ENCODE results near the gene INHBE. TPM values are rescaled to one million over a fixed set of nuclear protein-coding genes. Genes with fewer than 3 reads are reported as not detected.
"Not testable (repeated sequence)": the region's sequence is repeated elsewhere in the genome, so short reads cannot be mapped to it uniquely, and the experiment has no call there.

INHBE gene
- total RNA-seq (2014; rRNA removed; shearing (Covaris generic)): 16.1 and 24.8 TPM in 2 replicates

DNA sequence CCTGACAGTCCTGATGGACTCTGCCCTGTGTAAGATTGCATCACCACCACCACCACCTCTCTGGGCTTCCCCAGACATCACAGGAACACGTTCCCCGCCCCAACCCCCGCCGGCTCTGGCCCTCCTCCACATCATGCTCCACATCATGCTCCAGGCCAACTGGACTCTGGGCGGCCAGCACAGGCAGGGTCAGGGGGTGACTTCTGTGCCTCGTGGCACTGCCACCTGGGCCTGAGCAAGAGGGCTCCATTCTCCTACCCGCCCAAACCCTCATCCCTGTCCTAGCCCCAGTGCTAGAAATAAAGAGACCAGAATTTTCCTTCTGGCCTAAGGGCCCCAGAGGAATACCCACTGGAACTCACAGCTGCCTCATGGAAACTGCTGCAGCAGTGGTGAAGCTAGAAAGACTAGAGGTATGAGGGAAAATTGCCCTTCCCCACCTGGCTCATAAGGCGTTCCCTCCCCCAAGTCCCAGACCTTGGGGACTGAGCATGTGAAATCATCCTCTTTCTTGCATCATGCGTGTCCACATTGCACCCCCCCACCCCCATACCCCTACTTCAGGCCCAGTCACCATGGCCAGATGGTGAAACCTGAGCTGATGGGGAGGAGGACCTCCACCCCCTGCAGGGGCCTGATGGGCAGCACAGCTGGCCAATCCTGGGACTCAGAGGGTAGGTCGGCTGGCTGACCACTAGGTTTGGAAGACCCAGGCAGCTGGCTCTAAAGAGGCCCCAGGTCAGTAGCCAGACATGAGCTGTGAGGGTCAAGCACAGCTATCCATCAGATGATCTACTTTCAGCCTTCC, at the start of gene INHBE:
INHBE (plus strand) TSS at position 742 of the 808 bp plus-strand sequence. CDS start 230 bp downstream, outside the sequence.
- peak; percentile 89 for DNase-seq (ENCODE audit: low spot score)

GRCh38 chr12:57410534-57410933, 44.6 kb upstream of the INHBE start:
- no peak for DNase-seq (ENCODE audit: low spot score)

DNA sequence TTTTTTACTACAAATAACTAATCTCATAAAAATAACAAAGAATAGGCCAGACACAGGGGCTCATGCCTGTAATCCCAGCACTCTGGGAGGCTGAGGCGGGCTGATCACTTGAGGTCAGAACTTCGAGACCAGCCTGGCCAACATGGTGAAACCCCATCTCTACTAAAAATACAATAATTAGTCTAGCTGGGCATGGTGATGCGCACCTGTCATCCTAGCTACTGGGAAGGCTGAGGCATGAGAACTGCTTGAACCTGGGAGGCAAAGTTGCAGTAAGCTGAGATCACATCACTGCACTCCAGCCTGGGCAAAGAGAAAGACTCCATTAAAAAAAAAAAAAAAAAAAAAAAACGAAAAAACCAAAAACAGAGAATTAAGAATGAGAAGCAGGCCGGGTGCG, 40.9 kb upstream of the INHBE start:
- DNase-seq (ENCODE audit: low spot score): not testable (repeated sequence)

DNA sequence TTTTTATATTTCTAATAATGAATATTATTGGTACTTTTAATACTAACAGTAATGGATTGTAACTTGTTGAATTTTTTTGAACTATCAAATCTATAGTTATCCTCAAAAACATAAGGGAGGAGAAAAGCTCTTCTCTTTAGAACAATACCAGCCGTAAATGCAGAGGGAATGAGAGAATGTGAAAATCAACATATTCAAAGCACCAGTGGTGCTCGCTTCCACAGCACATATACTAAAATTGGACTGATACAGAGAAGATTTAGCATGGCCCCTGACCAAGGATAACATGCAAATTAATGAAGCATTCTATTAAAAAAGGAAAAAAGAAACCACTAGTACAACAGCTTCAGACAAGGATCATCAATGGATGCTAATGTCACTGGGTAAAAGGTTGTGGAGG, 40.0 kb upstream of the INHBE start:
- no peak for DNase-seq (ENCODE audit: low spot score)

- no peak for DNase-seq (ENCODE audit: low spot score)
Measured at GRCh38 chr12:57416039-57416996, 38.8 kb upstream of the INHBE start.

DNA sequence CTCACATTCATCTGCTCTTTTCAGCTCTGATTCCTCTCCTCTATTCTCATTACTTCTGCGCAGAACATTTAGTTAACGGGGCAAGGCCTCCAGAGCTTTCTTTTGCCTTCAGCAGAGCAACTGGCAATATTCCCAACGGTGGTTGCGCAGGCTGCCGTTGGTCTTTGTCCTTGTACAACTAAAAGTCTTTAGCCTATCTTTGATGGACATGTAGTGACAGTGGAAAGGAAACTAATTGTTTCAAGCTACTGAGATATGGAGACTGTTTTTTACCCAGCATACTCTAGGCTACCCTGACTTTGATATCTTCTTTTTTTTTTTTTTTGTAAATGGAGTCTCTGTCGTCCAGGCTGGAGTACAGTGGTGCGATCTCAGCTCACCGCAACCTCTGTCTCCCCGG, 36.9 kb upstream of the INHBE start:
- DNase-seq (ENCODE audit: low spot score): no peak

DNA sequence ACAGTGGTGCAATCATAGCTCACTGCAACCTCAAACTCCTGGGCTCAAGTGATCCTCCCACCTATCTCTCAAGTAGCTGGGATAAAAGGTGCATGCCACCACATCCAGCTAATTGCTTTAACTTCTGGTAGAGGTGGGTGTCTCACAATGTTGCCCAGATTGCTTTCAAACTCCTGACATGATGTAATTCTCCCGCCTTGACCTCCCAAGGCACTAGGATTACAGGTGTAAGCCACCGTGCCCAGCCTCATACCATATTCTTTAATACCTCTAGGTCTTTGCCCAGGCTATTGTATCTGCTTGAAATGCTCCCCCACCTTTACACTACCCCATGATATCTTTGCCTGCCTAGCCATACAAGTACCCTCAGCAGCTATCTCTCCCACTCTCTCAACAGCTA, 35.6 kb upstream of the INHBE start:
- DNase-seq (ENCODE audit: low spot score): no peak

DNA sequence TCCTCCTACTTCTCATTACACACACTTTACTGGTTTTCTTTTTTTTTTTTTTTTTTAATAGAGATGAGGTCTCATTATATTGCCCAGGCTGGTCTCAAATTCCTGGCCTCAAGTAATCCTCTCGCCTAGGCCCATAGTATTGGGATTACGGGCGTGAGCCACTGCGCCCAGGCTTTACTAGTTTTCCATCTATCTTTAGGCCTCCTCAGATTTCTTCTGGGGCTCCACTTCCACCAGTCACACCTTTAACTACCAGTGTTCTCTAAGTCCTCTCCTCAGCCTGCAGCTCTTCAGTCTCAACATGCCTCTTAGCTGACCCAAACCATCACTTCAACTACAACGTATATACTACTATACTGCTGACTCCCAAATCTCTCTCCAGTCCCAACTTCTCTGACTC, 34.6 kb upstream of the INHBE start:
- DNase-seq (ENCODE audit: low spot score): no peak

GRCh38 chr12:57426948-57427347, 28.2 kb upstream of the INHBE start:
- DNase-seq (ENCODE audit: low spot score): not testable (repeated sequence)

DNA sequence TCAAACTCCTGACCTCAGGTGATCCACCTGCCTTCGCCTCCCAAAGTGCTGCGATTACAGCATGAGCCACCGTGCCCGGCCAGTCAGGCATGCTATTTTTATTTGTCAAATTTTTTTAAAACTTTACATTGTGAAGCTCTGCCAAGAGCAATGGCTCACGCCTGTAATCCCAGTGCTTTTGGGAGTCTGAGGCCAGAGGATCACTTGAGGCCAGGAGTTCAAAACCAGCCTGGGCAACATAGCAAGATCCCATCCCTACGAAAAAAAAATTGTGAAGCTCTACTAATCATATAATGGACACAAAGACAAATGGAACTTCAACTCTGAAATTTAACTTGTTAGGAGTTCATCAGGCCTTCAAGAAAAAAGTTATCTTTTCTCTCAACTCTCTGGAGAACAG, 26.1 kb upstream of the INHBE start:
- DNase-seq (ENCODE audit: low spot score): no peak

DNA sequence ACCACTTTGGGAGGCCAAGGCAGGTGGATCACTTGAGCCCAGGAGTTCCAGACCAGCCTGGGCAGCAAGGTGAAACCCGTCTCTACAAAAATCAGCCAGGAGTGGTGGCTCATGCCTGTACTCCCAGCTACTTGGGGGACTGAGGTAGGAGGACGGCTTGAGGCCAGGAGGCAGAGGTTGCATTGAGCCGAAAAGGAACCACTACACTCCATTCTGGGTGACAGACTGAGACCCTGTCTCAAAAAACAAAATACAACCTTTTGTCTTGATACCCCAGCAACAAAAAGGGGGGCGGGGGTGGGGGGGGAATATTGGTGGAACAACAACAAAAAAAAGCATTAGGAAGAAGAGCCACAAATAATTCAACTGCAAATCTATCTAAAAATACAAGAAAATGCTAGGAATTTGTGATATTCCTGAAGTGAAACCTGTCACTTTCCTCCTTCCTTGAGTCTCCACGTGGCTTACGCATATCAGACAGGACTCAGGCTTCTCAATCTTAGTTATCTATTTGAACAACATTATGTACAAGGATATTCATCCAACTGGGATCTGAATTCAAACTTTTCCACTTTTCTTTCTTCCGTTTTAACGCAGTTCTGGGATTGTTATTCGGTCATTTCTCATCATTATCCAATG, 25.5 kb upstream of the INHBE start:
- DNase-seq (ENCODE audit: low spot score): no peak

- DNase-seq (ENCODE audit: low spot score): no peak
Measured at GRCh38 chr12:57430112-57430930, 24.8 kb upstream of the INHBE start.

- peak; percentile 94 for DNase-seq (ENCODE audit: low spot score)
Measured at GRCh38 chr12:57430931-57431566, 24.1 kb upstream of the INHBE start, which contains the start of gene R3HDM2. Gene R3HDM2 (minus strand): TSS chr12:57431043. CDS start chr12:57310428, 120,615 bp downstream.

DNA sequence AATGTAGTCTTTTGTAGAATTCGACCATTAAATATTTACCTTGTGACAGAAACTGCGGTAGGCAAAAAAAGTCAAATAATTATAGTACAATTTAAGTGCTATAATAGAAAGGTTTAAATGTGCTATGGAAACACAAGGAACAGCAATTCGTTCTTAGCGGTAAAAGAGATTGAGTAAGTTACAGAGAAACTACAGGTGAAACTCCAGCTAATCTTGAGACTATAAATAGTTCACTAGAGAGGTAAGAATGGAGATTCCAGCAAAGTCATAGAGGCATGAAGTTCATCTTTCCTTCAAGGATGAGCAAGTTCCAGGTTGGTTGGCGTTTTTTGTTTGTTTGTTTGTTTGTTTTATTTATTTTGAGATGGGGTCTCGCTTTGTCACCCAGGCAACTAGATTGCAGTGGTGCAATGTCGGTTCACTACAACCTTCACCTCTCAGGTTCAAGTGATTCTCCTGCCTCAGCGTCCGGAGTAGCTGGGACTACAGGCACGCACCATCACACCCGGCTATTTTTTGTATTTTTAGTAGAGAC, 23.4 kb upstream of the INHBE start:
- no peak for DNase-seq (ENCODE audit: low spot score)

DNA sequence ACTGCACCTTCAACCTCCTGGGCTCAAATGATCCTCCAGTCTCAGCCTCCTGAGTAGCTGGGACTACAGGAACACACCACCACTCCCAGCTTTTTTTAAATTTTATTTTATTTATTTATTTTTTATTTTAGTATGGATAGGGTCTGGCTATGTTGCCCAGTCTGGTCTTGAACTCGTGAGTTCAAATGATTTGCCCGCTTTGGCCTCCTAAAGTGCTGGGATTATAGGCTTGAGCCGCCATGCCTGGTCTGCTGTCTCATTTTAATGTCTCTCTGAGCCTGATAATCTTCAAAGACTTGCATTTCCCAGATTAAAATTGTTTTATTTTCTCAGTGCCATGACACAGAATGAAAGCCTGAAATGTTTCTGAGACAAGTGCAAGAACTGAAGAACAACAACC, 21.7 kb upstream of the INHBE start:
- no peak for DNase-seq (ENCODE audit: low spot score)

DNA sequence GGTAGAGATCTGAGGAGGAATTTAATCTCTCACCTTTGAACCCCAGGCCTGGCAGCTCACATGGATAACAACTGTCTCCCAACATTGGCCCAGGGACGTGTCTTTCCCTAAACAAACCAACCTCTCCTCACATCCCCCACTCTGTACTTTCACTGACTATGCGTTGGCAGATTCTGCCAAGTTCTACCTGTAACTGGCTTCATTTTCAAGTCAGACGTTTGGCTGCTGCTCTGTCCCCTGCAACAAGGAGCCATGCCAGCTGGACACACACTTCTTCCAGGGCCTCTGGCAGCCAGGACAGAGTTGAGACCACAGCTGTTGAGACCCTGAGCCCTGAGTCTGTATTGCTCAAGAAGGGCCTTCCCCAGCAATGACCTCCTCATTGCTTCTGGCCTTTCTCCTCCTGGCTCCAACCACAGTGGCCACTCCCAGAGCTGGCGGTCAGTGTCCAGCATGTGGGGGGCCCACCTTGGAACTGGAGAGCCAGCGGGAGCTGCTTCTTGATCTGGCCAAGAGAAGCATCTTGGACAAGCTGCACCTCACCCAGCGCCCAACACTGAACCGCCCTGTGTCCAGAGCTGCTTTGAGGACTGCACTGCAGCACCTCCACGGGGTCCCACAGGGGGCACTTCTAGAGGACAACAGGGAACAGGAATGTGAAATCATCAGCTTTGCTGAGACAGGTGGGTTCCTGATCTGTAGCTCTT, 20.4 kb upstream of the INHBE start, which contains the start of gene INHBC:
INHBC (plus strand) TSS at position 268 of the 707 bp plus-strand sequence; CDS start at position 371, 103 bp downstream.
- DNase-seq (ENCODE audit: low spot score): no peak

DNA sequence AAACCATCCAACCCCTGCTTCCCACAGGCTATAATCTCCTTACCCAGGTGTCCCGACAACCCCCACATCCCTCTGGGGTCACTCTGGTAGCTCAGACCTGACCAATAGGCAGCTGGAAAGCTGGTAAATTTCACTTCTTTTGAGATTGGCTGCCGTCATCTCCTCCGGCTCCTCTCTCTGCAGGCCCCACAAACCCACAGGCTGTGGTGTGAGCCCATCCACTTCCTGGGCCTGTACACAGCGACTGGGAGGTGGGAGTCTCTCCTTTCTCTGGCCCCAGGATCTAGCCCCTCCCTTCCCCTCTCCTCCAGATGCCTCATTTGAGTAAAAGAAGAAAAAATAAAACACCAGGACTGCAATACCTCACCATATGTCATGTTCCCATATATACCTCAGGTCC, 19.8 kb upstream of the INHBE start:
- DNase-seq (ENCODE audit: low spot score): no peak

GRCh38 chr12:57438400-57438799, 16.7 kb upstream of the INHBE start:
- DNase-seq (ENCODE audit: low spot score): no peak

DNA sequence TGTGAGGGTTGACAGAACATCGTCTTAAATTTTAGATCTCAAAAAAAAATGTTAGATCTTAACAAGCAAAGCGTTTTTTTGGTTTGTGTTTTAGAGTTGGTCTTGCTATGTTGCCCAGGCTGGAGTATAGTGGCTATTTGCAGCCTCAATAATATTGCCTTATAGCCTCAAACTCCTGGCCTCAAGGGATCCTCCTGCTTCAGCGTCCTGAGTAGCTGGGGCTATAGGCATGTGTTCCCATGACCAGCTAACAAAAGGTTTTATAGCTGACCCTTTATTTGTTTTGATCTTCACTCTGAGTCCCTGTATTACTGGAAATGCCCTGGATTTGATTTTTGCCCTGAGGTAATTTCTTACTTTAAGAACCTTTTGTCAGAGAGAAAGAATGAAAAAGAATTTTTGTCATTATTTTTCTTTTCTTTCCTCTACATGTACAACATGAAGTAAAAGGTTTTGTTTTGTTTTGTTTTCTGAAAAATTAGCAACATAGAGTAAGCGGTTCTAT, 15.3 kb upstream of the INHBE start:
- no peak for DNase-seq (ENCODE audit: low spot score)
